Measurements from ENCODE around the gene FREY1.

The FREY1 gene

GRCh38 chr11:45906965-45907611, at the start of gene FREY1:
Gene FREY1 (minus strand): TSS chr11:45907271. CDS start chr11:45907245, 26 bp downstream.
- DNase-seq (ENCODE audit: low read depth in 2 of 3, low spot score in 2 of 3): no peak

DNA sequence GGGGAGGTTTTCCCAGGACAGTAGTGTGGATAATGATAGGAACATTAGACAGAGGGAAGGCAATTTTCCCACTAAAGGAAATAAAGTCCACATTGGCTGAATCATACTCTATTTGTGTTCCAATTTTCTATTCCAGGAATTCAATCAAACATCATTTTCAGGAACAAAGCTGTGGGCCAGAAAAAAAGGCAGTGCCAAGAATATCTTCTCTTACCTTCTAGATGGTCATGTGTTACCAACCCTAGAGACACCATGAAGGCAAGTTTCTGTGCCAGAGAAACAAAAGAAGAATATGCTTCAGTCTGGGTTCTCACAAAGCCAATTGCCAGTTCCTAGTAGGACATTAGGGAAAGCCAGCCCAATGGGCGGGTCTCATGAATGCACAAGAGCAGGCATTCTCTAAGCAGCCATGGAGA, 42.9 kb upstream of the FREY1 start:
- DNase-seq (ENCODE audit: low read depth in 2 of 3, low spot score in 2 of 3): no peak

- no peak for DNase-seq (ENCODE audit: low read depth in 2 of 3, low spot score in 2 of 3)
Measured at GRCh38 chr11:45948356-45948755, 41.3 kb upstream of the FREY1 start.

- DNase-seq (ENCODE audit: low read depth in 2 of 3, low spot score in 2 of 3): no peak
Measured at GRCh38 chr11:45947885-45948284, 40.8 kb upstream of the FREY1 start.

- no peak for DNase-seq (ENCODE audit: low read depth in 2 of 3, low spot score in 2 of 3)
Measured at GRCh38 chr11:45945397-45945999, 38.4 kb upstream of the FREY1 start.

DNA sequence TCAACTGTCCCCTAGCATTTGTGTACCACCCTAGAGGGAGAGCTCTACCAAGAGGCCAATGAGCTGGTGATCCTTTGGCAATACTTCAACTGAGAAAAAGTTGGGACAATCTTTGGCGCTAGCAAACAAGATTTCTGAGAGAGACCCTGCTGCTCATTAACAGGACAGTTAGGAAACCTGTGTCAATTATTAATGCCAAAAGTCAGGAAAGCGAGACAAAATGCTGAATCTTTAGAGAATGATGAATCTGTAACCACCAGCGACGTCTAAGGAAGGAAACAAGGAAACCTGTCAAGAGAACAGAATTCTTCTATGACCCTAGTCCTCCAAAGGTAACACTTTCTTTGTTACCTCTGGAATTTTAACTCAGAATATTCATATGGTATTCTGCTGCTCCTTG, 35.3 kb upstream of the FREY1 start:
- no peak for DNase-seq (ENCODE audit: low read depth in 2 of 3, low spot score in 2 of 3)

DNA sequence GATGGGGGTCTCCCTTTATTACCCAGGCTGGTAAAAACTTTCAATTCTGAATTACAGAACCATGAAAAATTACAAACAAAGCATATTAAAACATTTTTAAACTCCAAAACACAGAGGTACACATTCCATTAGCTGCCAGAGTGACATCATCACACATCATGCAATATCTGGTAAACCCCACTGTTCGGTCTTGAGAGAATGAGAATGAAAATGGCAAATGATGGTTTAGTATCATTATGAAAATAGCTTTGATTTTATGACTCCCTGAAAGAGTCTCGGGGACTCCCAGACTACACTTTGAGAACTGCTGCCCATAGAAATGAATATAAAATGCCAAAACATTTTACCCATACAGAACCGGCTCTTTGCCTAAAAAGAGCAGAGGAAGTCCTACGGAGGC, 34.2 kb upstream of the FREY1 start:
- DNase-seq (ENCODE audit: low read depth in 2 of 3, low spot score in 2 of 3): no peak

DNA sequence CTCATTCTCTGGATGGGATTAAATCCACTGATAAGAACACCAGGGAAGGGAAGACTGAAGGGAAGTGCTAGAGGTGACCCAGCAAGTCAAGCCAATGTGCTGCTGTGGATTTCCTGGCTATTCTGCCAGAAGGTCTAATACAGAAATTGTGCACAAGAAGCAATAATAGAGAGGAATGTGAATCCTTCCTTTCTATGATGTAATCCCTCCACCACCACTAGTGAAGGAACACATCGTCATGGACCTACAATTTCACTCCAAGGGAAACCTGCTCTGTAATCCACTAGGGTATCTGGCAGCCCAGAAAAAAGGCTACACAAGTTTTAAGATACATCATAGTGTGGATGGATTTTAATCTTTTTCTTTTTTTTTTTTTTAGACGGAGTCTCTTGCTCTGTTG, 32.8 kb upstream of the FREY1 start:
- DNase-seq (ENCODE audit: low read depth in 2 of 3, low spot score in 2 of 3): no peak

GRCh38 chr11:45937916-45938315, 30.8 kb upstream of the FREY1 start:
- no peak for DNase-seq (ENCODE audit: low read depth in 2 of 3, low spot score in 2 of 3)

GRCh38 chr11:45936511-45937054, 29.5 kb upstream of the FREY1 start:
- DNase-seq (ENCODE audit: low read depth in 2 of 3, low spot score in 2 of 3): no peak

DNA sequence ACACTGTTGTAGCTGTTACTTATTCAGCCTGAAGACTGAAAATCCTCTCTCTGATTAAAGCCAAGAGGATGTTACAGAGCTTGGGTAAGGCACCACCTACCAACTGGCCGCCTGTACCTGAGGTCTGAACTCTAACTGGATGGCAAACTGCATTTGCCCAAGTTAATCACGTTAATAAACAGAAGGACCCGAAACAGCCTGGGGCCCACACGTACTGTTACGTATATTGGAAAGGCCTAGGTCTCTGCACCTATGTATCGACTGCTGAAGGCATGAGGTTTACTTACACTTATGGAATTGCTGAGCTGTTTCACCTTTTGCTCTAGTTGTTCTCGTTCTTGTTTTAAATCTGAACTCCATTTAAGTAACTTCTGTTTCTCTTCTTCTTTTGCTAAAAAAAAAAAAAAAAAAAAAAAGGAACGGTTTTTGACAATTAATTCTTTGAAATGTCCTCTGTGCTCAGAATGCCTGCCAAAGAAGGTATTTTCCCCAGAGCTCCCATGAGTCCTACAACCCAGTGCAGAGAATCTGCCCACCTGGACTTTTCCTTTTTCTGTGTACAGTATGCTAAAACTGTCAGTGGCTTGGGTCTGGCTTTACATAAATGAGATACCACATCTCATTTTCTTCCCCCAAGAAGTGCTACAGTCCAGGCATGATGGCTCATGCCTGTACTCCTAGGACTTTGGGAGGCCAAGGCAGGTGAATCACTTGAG, 28.4 kb upstream of the FREY1 start:
- DNase-seq (ENCODE audit: low read depth in 2 of 3, low spot score in 2 of 3): no peak

DNA sequence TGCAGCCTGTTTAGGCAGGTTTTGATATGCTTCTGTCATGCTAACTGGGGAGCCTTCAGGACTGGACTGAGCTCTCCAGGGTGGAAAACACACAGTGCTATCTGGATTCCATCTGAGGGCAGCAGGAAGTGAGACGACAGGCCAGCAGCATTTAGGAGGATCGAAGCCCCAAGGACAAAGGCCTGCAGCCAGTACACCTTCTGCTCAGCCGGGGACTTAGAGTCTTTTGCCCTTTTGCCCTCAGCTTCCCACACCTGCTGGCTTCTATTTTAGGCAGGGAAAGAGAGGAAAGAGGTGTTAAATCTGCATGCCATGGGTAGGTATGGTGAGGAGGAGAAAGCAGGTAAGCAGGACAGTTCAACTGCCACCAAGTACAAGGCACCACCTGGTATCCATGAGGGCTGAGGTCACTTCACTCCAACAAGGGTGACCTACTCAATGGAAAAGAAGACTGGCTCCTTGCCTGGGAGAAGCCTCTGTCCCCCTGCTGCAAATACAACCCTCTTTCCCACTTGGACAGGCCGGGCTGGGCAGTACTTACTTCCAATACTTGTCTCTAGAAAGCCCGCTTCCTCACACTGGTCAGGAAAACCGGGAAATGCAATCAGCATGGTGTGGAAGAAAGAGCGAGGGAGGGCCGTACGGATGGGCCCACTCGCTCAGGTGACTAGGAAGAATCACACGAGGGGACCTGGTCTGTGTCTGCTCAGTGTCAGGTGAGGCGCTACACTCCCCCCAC, 27.7 kb upstream of the FREY1 start:
- DNase-seq (ENCODE audit: low read depth in 2 of 3, low spot score in 2 of 3): no peak

DNA sequence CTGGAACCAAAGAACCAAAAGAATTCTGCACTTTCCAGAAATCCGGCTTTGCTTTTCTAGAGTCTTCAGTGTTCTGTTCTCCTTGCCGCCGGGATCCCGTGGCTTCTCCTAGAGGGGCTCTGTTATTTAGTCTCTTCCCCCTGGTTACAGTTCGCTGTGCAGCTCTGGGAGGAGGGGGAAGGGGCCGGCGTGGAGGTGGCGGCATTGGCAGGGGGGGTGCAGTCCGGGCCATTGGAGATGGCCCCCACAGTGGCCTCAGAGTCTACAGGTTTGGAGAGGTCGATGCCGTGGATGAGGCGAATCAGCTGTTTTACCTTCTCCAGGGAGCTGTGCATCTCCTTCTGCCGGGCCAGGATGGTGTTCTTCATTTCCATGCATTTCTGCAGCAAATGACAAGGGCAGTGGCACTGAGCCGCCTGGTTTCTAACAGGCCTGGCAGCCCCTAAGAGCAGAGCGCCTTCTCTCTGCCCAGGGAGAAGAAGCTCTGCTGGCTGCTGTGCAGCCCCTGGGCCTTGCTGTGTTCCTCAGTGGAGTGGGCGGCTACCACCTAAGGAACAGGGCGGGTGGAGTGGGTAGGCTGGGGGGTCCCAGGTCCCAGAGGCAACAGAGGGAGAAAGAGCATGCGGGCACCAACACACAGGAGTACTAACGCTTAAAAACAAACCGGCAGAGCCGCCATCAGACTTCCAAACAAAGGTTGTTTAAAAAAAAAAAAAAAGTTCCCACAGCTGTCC, 26.9 kb upstream of the FREY1 start:
- no peak for DNase-seq (ENCODE audit: low read depth in 2 of 3, low spot score in 2 of 3)

GRCh38 chr11:45933131-45933831, 26.2 kb upstream of the FREY1 start:
- no peak for DNase-seq (ENCODE audit: low read depth in 2 of 3, low spot score in 2 of 3)

GRCh38 chr11:45932217-45932616, 25.1 kb upstream of the FREY1 start:
- no peak for DNase-seq (ENCODE audit: low read depth in 2 of 3, low spot score in 2 of 3)

DNA sequence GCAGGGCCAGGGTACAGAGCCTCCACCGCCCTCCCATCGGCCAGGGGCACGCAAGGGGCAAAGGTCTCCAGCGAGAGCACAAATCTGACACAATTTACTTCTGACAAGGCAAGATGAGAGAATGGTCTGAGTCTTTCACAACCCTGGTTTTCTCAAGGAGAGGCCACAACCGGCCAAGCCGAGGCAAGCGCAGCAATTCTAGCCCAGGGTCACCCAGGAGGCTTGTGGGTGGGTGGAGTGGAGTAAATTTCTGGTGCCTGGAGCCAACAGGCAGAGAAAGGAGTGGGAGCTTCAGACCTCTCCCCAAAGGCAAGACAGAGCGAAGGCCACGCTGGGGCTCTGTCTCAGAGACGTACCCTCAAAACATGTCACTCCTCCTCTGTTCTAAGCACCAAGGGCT, 24.7 kb upstream of the FREY1 start:
- no peak for DNase-seq (ENCODE audit: low read depth in 2 of 3, low spot score in 2 of 3)

GRCh38 chr11:45930951-45931570, 24.0 kb upstream of the FREY1 start:
- no peak for DNase-seq (ENCODE audit: low read depth in 2 of 3, low spot score in 2 of 3)

DNA sequence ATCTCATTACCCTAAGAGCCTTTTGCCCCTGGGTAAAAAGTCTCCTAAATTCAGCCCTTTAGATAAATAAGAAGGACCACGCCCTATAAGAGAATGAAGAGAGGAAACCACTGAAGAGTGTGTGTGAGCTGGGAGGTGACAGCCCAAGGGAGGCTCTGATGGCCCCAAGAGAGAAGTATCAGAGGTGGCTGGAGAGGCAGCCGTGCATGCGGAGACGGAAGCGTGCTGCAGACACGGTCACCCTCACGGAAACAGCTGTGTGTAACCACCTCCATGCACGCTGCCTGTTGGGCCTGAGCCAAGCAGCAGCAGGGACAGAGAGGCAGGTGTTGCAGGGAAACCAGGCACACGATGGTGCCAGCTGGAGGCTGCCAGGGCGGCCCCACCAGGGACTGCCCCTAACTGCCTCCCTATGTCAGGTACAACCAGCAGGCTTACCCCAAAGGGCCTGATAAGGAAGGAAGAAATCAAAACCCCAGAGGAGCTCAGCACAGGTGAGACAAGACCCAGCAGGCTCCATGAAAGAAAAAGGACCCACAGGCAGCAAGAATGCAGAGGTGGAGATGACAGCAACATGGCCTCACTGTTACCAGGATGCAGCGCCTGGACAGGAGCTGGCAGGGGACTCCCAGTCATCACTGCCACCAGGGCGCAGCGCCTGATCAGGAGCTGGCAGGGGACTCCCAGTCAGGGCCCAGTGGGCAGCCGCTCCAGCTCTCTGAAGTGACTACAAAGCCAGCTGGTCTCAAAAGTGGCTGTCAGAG, 23.1 kb upstream of the FREY1 start:
- no peak for DNase-seq (ENCODE audit: low read depth in 2 of 3, low spot score in 2 of 3)

GRCh38 chr11:45929486-45930030, 22.5 kb upstream of the FREY1 start:
- DNase-seq (ENCODE audit: low read depth in 2 of 3, low spot score in 2 of 3): no peak

All from activated CD8-positive, alpha-beta memory T cell treated with anti-CD3 and anti-CD28 coated beads for 48 hours (primary cell).